ENCODE results near the gene LCORL.
"Not testable (repeated sequence)": the region's sequence is repeated elsewhere in the genome, so short reads cannot be mapped to it uniquely, and the experiment has no call there.

GRCh38 chr4:17850295-17850694 lies 171.3 kb downstream of the LCORL start:
- TF ChIP-seq, protein P1, sequence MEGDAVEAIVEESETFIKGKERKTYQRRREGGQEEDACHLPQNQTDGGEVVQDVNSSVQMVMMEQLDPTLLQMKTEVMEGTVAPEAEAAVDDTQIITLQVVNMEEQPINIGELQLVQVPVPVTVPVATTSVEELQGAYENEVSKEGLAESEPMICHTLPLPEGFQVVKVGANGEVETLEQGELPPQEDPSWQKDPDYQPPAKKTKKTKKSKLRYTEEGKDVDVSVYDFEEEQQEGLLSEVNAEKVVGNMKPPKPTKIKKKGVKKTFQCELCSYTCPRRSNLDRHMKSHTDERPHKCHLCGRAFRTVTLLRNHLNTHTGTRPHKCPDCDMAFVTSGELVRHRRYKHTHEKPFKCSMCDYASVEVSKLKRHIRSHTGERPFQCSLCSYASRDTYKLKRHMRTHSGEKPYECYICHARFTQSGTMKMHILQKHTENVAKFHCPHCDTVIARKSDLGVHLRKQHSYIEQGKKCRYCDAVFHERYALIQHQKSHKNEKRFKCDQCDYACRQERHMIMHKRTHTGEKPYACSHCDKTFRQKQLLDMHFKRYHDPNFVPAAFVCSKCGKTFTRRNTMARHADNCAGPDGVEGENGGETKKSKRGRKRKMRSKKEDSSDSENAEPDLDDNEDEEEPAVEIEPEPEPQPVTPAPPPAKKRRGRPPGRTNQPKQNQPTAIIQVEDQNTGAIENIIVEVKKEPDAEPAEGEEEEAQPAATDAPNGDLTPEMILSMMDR (conservative IDR thresholded peaks at IDR 0.05; ENCODE audit: low read length), result not testable (repeated sequence)
- TF ChIP-seq EZH2phosphoT487 (IDR thresholded peaks at IDR 0.05; ENCODE audit: borderline replicate concordance, low read depth, low read length), result not testable (repeated sequence)

Data from OCI-LY7 (cell line).